ENCODE measurements around the gene STAB1. TPM values are rescaled to one million over a fixed set of nuclear protein-coding genes. Genes with fewer than 3 reads are reported as not detected.

Gene STAB1
- total RNA-seq, 3 donors from 2014 or later = 47.7 to 149 (median 55.4) TPM

DNA sequence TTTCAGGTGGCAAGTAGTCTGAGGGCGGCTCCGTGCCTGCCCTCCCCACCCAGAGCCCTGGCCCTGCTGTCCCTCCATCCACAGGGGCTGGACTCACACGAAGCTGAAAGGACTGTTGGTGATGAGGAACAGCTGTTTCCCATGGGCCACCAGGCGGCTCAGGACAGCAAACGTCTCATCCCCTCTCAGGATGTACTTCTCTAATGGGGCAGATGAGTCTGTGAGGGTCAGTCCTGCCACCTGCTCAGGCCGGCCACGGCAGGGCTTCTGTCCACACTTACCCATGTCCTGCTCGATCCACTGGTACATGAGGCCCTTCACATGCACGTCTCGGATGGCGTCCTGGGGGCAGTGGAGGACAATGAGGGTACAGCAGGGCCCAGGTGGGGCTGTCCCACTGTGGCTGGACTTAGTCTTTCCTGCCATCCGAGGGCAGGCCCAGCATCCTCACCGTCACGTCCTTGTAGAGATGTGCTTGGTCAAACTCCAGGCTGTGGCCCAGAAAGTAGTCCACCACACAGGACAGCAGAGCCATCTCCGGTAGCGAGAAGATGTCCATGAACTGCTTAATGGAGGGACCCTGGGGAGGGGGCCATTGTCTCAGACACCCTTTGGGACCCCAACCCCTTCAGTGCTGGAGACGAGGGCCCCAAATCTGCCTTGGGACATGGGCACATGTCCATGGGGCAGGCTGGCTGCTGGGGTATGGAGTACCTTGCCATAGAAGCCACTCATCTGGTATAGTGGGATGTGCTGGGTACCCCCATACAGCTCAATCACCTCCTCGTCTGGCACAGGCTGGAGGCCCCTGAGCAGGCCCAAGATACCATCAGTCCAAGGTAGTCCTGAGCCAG lies 32.8 kb downstream of the STAB1 start:
- peak in 1 of 2 donors; percentile 24 for DNase-seq (ENCODE audit: low spot score in 2 of 2)
- TF ChIP-seq POLR2AphosphoS5 (IDR thresholded peaks at IDR 0.05) = no peak
- H3K9me3 ChIP-seq = no peaks in the 10 kb centered on the region
- peaks cover 3 to 22% of the 10 kb centered on the region in 2 donors for H3K4me1 ChIP-seq
- H3K27me3 ChIP-seq = no peaks in the 10 kb centered on the region
- H3K4me3 ChIP-seq = no peak overlapping the region
- no peaks in the 10 kb centered on the region for H3K36me3 ChIP-seq
- intact Hi-C loops (cut with DNase I; ENCODE audit: low total_unique reads) = no loop called here
- H3K27ac ChIP-seq = peak overlapping the region in 1 of 2 donors; percentile 94

DNA sequence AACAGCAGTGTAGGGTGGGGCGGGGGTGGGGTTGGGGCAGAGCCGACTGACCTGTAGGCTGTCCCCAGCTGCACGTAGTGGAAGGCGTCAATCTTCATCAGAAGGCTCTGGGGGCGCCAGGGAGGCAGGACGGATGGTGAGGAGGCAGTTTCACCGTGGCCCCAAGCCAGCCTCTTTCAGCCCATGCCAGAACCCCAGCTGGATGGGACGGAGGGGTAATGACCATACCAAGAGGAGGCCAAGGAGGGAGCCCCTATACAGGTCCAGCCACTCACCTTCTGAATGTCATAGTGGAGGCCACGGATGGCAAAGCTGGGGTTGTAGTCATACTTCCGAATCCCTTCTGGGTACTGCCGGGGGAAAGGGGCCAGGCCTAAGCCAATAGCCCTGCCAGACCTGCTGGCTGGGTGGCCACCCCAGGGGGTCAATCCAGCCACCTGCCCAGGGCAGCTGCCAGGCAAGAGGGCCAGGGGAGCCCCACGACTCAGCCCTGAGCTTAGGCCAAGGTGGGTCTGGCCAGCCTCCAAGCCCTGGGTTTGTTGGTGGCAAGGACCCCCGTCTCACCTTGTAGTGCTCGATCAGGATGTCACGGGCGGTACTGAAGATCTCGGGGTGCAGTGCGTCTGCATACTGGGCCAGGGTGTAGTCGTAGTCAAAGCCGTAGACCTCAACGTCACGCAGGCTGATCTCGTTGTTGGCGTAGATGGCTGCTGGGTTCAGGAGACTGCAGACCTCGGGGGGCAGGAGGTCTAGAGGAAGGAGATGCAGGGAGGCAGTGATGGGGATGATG lies 33.6 kb downstream of the STAB1 start:
- Histone ChIP-seq H3K27ac (peak overlapping the region in 1 of 2 donors; percentile 94), H3K4me3 (no peak overlapping the region), H3K4me1 (peaks cover 7 to 22% of the 10 kb centered on the region in 2 donors)

GRCh38 chr3:52529376-52530333 lies 34.5 kb downstream of the STAB1 start:
- intact Hi-C loops (cut with DNase I; ENCODE audit: low total_unique reads) = loop anchor here (10.0 kb wide), 2 partner anchors 55 to 175 kb away; partner anchors contain the start of genes GLT8D1 and SPCS1
- H3K4me3 ChIP-seq = no peak overlapping the region
- H3K27ac ChIP-seq = peak overlapping the region; percentile 31 to 94
- H3K4me1 ChIP-seq = peaks cover 9 to 22% of the 10 kb centered on the region in 2 donors
- TF ChIP-seq CTCF (IDR thresholded peaks at IDR 0.05) (no peak), POLR2A (IDR thresholded peaks at IDR 0.05) (no peak), POLR2AphosphoS5 (IDR thresholded peaks at IDR 0.05) (no peak)
- H3K27me3 ChIP-seq = no peaks in the 10 kb centered on the region
- peak in 1 of 2 donors; percentile 34 for DNase-seq (ENCODE audit: low spot score in 2 of 2)
- H3K9me3 ChIP-seq = no peaks in the 10 kb centered on the region
- H3K36me3 ChIP-seq = no peaks in the 10 kb centered on the region

More for the DNA sequence above, 33.6 kb downstream of the STAB1 start:
- peak in 1 of 2 donors; percentile 41 for DNase-seq (ENCODE audit: low spot score in 2 of 2)
- no peaks in the 10 kb centered on the region for H3K36me3 ChIP-seq
- TF ChIP-seq POLR2AphosphoS5 (IDR thresholded peaks at IDR 0.05) = no peak
- no peak for TF ChIP-seq POLR2A (IDR thresholded peaks at IDR 0.05)
- no peak for TF ChIP-seq CTCF (IDR thresholded peaks at IDR 0.05)
- no peaks in the 10 kb centered on the region for H3K27me3 ChIP-seq
- H3K9me3 ChIP-seq = no peaks in the 10 kb centered on the region
- intact Hi-C loops (cut with DNase I; ENCODE audit: low total_unique reads) = no loop called here

- H3K4me3 ChIP-seq = peak overlapping the region in 1 of 3 donors; percentile 8
- H3K27me3 ChIP-seq = no peaks in the 10 kb centered on the region
- peak in 1 of 2 donors; percentile 38 for DNase-seq (ENCODE audit: low spot score in 2 of 2)
- H3K4me1 ChIP-seq = peaks cover 7 to 10% of the 10 kb centered on the region in 2 donors
- no peak for TF ChIP-seq POLR2A (IDR thresholded peaks at IDR 0.05)
- no peak for TF ChIP-seq POLR2AphosphoS5 (IDR thresholded peaks at IDR 0.05)
- no peak for TF ChIP-seq CTCF (IDR thresholded peaks at IDR 0.05)
- H3K27ac ChIP-seq = peak overlapping the region; percentile 40 to 94
- intact Hi-C loops (cut with DNase I; ENCODE audit: low total_unique reads) = loop anchor here (10.0 kb wide), 2 partner anchors 56 to 174 kb away; partner anchors contain the start of genes GLT8D1 and SPCS1
- no peaks in the 10 kb centered on the region for H3K36me3 ChIP-seq
- no peaks in the 10 kb centered on the region for H3K9me3 ChIP-seq
These were observed 36.0 kb downstream of the STAB1 start for GRCh38 chr3:52530918-52531826.

Measured in breast epithelium (tissue), 4 donors.